Calu3 (cell line): ENCODE data around the gene AZU1. TPM values are rescaled to one million over a fixed set of nuclear protein-coding genes. Genes with fewer than 3 reads are reported as not detected.

Source experiments
- microRNA-seq: library from miRNA; unstranded; fragments of <30 nt; microRNA quantifications from one replicate; pipeline ENCODE4 v1.2.0, GENCODE V29; 2022
- total RNA-seq: library from RNA; stranded (reverse); gene quantifications from 2 replicates; pipeline ENCODE4 v1.2.3, GENCODE V29; 2022

Gene AZU1
- total RNA-seq, 1 experiment from 2014 or later, result not detected

Small RNAs within 50 kb of the gene (microRNA-seq; reads per million reads assigned to microRNA genes)
- gene MIR3187 (52.4 reads per million, percentile 56 among the genes with 10 or more reads in this experiment), gene MIR4745 (191 reads per million, percentile 71 among the genes with 10 or more reads in this experiment)

Other genes starting within 250 kb of the AZU1 start
- gene HCN2, start 238.0 kb upstream of the AZU1 start, total RNA-seq, result 0.09 and 0.32 TPM in 2 replicates
- gene POLRMT, start 194.3 kb upstream of the AZU1 start, total RNA-seq, result 51.4 and 57.5 TPM in 2 replicates
- 0.24 and 0.39 TPM in 2 replicates for gene FGF22, start 188.0 kb upstream of the AZU1 start, total RNA-seq
- gene RNF126, start 164.6 kb upstream of the AZU1 start, total RNA-seq, result 44.8 and 46.4 TPM in 2 replicates
- gene FSTL3, start 151.4 kb upstream of the AZU1 start, total RNA-seq, result 6.9 and 7.1 TPM in 2 replicates
- gene PRSS57, start 132.4 kb upstream of the AZU1 start, total RNA-seq, result not detected in 2 replicates
- gene PALM, start 118.9 kb upstream of the AZU1 start, total RNA-seq, result 0.56 and 0.83 TPM in 2 replicates
- 73.9 and 90.5 TPM in 2 replicates for gene MISP, start 76.7 kb upstream of the AZU1 start, total RNA-seq
- 380 and 409 TPM in 2 replicates for gene PTBP1, start 30.4 kb upstream of the AZU1 start, total RNA-seq
- gene PLPPR3, start 5.9 kb upstream of the AZU1 start, total RNA-seq, result 0.27 TPM in 1 of 2 replicates, not detected in the other
- gene PRTN3, start 13.2 kb downstream of the AZU1 start, total RNA-seq, result not detected in 2 replicates
- gene ELANE, start 24.5 kb downstream of the AZU1 start, total RNA-seq, result not detected in 2 replicates
- gene CFD, start 31.8 kb downstream of the AZU1 start, total RNA-seq, result 2.3 and 3.9 TPM in 2 replicates
- gene MED16, start 65.3 kb downstream of the AZU1 start, total RNA-seq, result 21.4 and 22.4 TPM in 2 replicates
- gene RNU6-9, start 65.6 kb downstream of the AZU1 start, total RNA-seq, result not detected in 2 replicates
- gene R3HDM4, start 85.4 kb downstream of the AZU1 start, total RNA-seq, result 54.0 and 55.5 TPM in 2 replicates
- gene KISS1R, start 89.5 kb downstream of the AZU1 start, total RNA-seq, result not detected in 2 replicates
- gene ARID3A, start 98.2 kb downstream of the AZU1 start, total RNA-seq, result 0.85 and 1.6 TPM in 2 replicates
- 43.3 TPM in 2 replicates for gene WDR18, start 156.5 kb downstream of the AZU1 start, total RNA-seq
- gene GRIN3B, start 172.6 kb downstream of the AZU1 start, total RNA-seq, result not detected in 2 replicates
- gene TMEM259, start 193.3 kb downstream of the AZU1 start, total RNA-seq, result 129 and 142 TPM in 2 replicates
- gene RNU6-2, start 193.7 kb downstream of the AZU1 start, total RNA-seq, result not detected in 2 replicates
- gene CNN2, start 198.8 kb downstream of the AZU1 start, total RNA-seq, result 135 and 151 TPM in 2 replicates
- gene ABCA7, start 212.3 kb downstream of the AZU1 start, total RNA-seq, result 22.7 and 24.3 TPM in 2 replicates
- 10.4 and 12.0 TPM in 2 replicates for gene ARHGAP45, start 239.3 kb downstream of the AZU1 start, total RNA-seq